Liver (tissue), 2 donors: ENCODE results near the gene MARCHF2.

Experiments
- CTCF ChIP-seq: fragments of 150-350 bp; IDR thresholded peaks from 2 replicates; pipeline ENCODE4 v1.5.1; 2017; ENCODE audit warnings: improper control_type of control experiment, low read depth, low read length; ENCODE audit not compliant: missing input control
- MAX ChIP-seq: IDR thresholded peaks from 2 replicates; pipeline ENCODE4 v1.6.1; 2016; ENCODE audit warnings: antibody characterized with exemption
- REST ChIP-seq: IDR thresholded peaks from 2 replicates; pipeline ENCODE4 v1.6.1; 2016; ENCODE audit warnings: antibody characterized with exemption, mild to moderate bottlenecking
- donor health status: healthy.

DNA sequence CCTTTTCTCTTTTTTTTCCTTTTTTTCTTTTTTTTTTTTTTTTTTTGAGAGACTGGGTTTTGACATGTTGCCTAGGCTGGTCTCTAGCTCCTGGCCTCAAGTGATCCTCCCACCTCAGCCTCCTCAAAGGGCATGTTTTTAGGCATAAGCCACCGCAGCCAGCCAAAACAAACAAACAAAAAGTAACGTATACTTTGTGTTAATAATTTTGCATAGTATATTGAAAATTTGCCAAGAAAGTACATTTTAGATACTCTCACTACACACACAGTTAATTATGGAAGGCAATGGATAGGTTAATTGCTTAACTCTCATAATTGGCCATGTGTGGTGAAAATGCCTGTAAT lies 24.5 kb upstream of the MARCHF2 start:
- no peak for TF ChIP-seq MAX
- TF ChIP-seq REST: no peak
- TF ChIP-seq CTCF: no peak
